ENCODE results near the gene MAST4. TPM values are rescaled to one million over a fixed set of nuclear protein-coding genes. Genes with fewer than 3 reads are reported as not detected.

The MAST4 gene
- total and polyA plus RNA-seq, 2 of the 13 experiments (the other 11 are each of a cell fraction or from before 2014, with no cell fraction given): 3.4 to 3.7 TPM

GRCh38 chr5:67142816-67143215 is 546.6 kb downstream of the MAST4 start (continued):
- TF ChIP-seq ZBTB34 (CRISPR knock-in tag; IDR thresholded peaks at IDR 0.05) (no peak), TMF1 (CRISPR knock-in tag; IDR thresholded peaks at IDR 0.05; ENCODE audit: low read depth) (no peak), ZSCAN30 (CRISPR knock-in tag; IDR thresholded peaks at IDR 0.05) (no peak), ZNF598 (CRISPR knock-in tag; IDR thresholded peaks at IDR 0.05; ENCODE audit: borderline replicate concordance) (no peak), ZNF354B (CRISPR knock-in tag; IDR thresholded peaks at IDR 0.05) (no peak), ZNF205 (CRISPR knock-in tag; IDR thresholded peaks at IDR 0.05) (no peak), KDM4B (CRISPR knock-in tag; IDR thresholded peaks at IDR 0.05) (no peak), ZNF772 (CRISPR knock-in tag; IDR thresholded peaks at IDR 0.05) (0 out of 2 replicates have a peak, but pooled peaks have one; percentile 33), KLF13 (CRISPR knock-in tag; IDR thresholded peaks at IDR 0.05) (no peak), ZNF766 (CRISPR knock-in tag; IDR thresholded peaks at IDR 0.05; ENCODE audit: borderline replicate concordance) (no peak), EED (CRISPR knock-in tag; IDR thresholded peaks at IDR 0.05) (no peak), NFIB (CRISPR knock-in tag; IDR thresholded peaks at IDR 0.05; ENCODE audit: borderline replicate concordance) (no peak), ZNF775 (CRISPR knock-in tag; IDR thresholded peaks at IDR 0.05; ENCODE audit: borderline replicate concordance) (no peak), ZNF784 (CRISPR knock-in tag; IDR thresholded peaks at IDR 0.05; ENCODE audit: borderline replicate concordance) (no peak), MXD3 (CRISPR knock-in tag; IDR thresholded peaks at IDR 0.05) (no peak), ZNF432 (CRISPR knock-in tag; IDR thresholded peaks at IDR 0.05; ENCODE audit: borderline replicate concordance) (no peak), CEBPB (IDR thresholded peaks at IDR 0.05; ENCODE audit: borderline replicate concordance, low read depth, low read length) (no peak), RFX5 (IDR thresholded peaks at IDR 0.05; ENCODE audit: low read depth, low read length) (no peak), RNF2 (conservative IDR thresholded peaks at IDR 0.05; ENCODE audit: low read depth) (no peak), RARG (CRISPR knock-in tag; IDR thresholded peaks at IDR 0.05; ENCODE audit: low read depth) (no peak), AHR (CRISPR knock-in tag; IDR thresholded peaks at IDR 0.05) (no peak), MZF1 (CRISPR knock-in tag; IDR thresholded peaks at IDR 0.05; ENCODE audit: borderline replicate concordance) (no peak), HOXA5 (CRISPR knock-in tag; IDR thresholded peaks at IDR 0.05) (no peak), KAT2B (IDR thresholded peaks at IDR 0.05; ENCODE audit: borderline replicate concordance, low read depth, low read length) (no peak), ZNF782 (CRISPR knock-in tag; IDR thresholded peaks at IDR 0.05; ENCODE audit: borderline replicate concordance) (no peak), PRPF4 (IDR thresholded peaks at IDR 0.05; ENCODE audit: low read depth, low read length, poor library complexity, severe bottlenecking) (no peak), SMAD9 (CRISPR knock-in tag; IDR thresholded peaks at IDR 0.05) (no peak), ZNF563 (CRISPR knock-in tag; IDR thresholded peaks at IDR 0.05) (no peak), PBX2 (CRISPR knock-in tag; IDR thresholded peaks at IDR 0.05) (no peak), SKI (IDR thresholded peaks at IDR 0.05; ENCODE audit: partially characterized antibody) (no peak)

Measured in HepG2 (cell line).